HepG2 (cell line): ENCODE measurements around the gene AQP10. TPM values are rescaled to one million over a fixed set of nuclear protein-coding genes. Genes with fewer than 3 reads are reported as not detected.

Experiments used
- ATAC-seq: fragments of 200-7000 bp; cut with Tn5 transposase; 3 replicates; pipeline ENCODE4 v1.9.1; 2020; ENCODE audit warnings: mild to moderate bottlenecking, moderate library complexity
- BruUV-seq: library from RNA; stranded (reverse); fragments of 400-500 nt; replicated peaks from 2 replicates; lab custom pipeline; 2021; lab: Mats Ljungman, UMichigan
- CTCF ChIA-PET: fragments of 300-600 bp; formaldehyde crosslinking; extraction: SDS; loops from one replicate; lab custom pipeline; 2021; ENCODE audit warnings: low total read pairs, inconsistent platforms, low intra/inter-chr PET ratio; lab: Yijun Ruan, JAX
- POLR2A ChIA-PET: fragments of 350-600 bp; sonication (Branson Sonifier 250); formaldehyde crosslinking; loops from one replicate; lab custom pipeline; 2020; ENCODE audit warnings: antibody characterized with exemption, inconsistent platforms; lab: Yijun Ruan, JAX
- DNase-seq: peaks from one replicate; pipeline ENCODE4 v3.0.0-alpha.2; 2015; ENCODE audit warnings: low spot score
- FAIRE-seq: peaks from 3 replicates; lab custom pipeline; 2011; peaks lifted over from hg19 to GRCh38; lab: Jason Lieb, UNC
- H2AFZ ChIP-seq: one replicate; pipeline ENCODE4 v1.6.1; 2011; ENCODE audit warnings: low read length, inconsistent platforms
- H3K27ac ChIP-seq: fragments of 300-600 bp; 3 replicates; pipeline ENCODE4 v1.8.0; 2011; ENCODE audit warnings: mixed run types, mild to moderate bottlenecking, mixed read lengths, low read length, inconsistent platforms; ENCODE audit not compliant: insufficient read depth; ENCODE audit errors: extremely low read length
- H3K27me3 ChIP-seq, 2 experiments: fragments of 200-600 bp in 1 of 2; 2 replicates in 1 of 2; 3 replicates in 1 of 2; pipeline versions ENCODE4 v1.6.0 to v1.8.0; 2011; ENCODE audit warnings: low read length in 2 of 2, mild to moderate bottlenecking in 2 of 2, moderate library complexity in 2 of 2, inconsistent platforms in 1 of 2; ENCODE audit not compliant: insufficient read depth in 2 of 2, control insufficient read depth in 1 of 2
- H3K36me3 ChIP-seq, 2 experiments: fragments of 200-600 bp in 1 of 2; replicated peaks in 1 of 2; 2 replicates in 1 of 2; 3 replicates in 1 of 2; pipeline versions ENCODE4 v1.5.1 to v1.8.0; 2011; ENCODE audit warnings: low read length in 2 of 2, inconsistent platforms in 1 of 2; ENCODE audit not compliant: insufficient read depth in 2 of 2, control insufficient read depth in 1 of 2
- H3K4me1 ChIP-seq: 2 replicates; pipeline ENCODE4 v1.5.1; 2012; ENCODE audit warnings: low read length, inconsistent platforms; ENCODE audit not compliant: insufficient read depth
- H3K4me2 ChIP-seq: 2 replicates; pipeline ENCODE4 v1.6.0; 2011; ENCODE audit warnings: low read depth, low read length, inconsistent platforms
- H3K4me3 ChIP-seq, 3 experiments: fragments of 200-600 bp in 1 of 3; sonication (generic), shearing (Covaris generic) in 1 of 3; replicated peaks in 1 of 3; 2 replicates each; pipeline ENCODE4 v1.5.1; 2011 to 2016; ENCODE audit warnings: low read length in 3 of 3, inconsistent platforms in 2 of 3, low read depth in 2 of 3, mild to moderate bottlenecking in 2 of 3, control low read depth in 1 of 3, mixed read lengths in 1 of 3; ENCODE audit not compliant: insufficient read depth in 1 of 3
- H3K79me2 ChIP-seq: one replicate; pipeline ENCODE4 v1.6.1; 2011; ENCODE audit warnings: low read length, inconsistent platforms; ENCODE audit not compliant: insufficient read depth
- H3K9ac ChIP-seq: 2 replicates; pipeline ENCODE4 v1.6.0; 2011; ENCODE audit warnings: mild to moderate bottlenecking, low read depth, low read length, inconsistent platforms; ENCODE audit not compliant: insufficient read depth
- H3K9me3 ChIP-seq: 2 replicates; pipeline ENCODE4 v1.5.1; 2012; ENCODE audit warnings: mild to moderate bottlenecking, low read length
- H4K20me1 ChIP-seq: 2 replicates; pipeline ENCODE4 v1.6.0; 2011; ENCODE audit warnings: inconsistent platforms, mild to moderate bottlenecking, low read length, moderate library complexity; ENCODE audit not compliant: insufficient read depth
- ELF3 ChIP-seq: IDR thresholded peaks from 2 replicates; pipeline ENCODE4 v1.6.1; 2016; ENCODE audit warnings: missing genetic modification reagents, missing compliant biosample characterization
- KAT8 ChIP-seq: IDR thresholded peaks from 2 replicates; pipeline ENCODE4 v1.6.1; 2016; ENCODE audit warnings: missing genetic modification reagents, missing compliant biosample characterization
- ONECUT2 ChIP-seq: sonication (generic); formaldehyde crosslinking; IDR thresholded peaks from 2 replicates; pipeline ENCODE4 v1.4.0; 2020; ENCODE audit warnings: missing genetic modification reagents
- WIZ ChIP-seq: sonication (generic); formaldehyde crosslinking; IDR thresholded peaks from 2 replicates; pipeline ENCODE4 v1.5.1; 2020; ENCODE audit warnings: mild to moderate bottlenecking, missing genetic modification reagents
- ZBTB42 ChIP-seq: sonication (generic); formaldehyde crosslinking; IDR thresholded peaks from 2 replicates; pipeline ENCODE4 v1.5.0; 2020; ENCODE audit warnings: mild to moderate bottlenecking, missing genetic modification reagents
- ZIK1 ChIP-seq: sonication (generic); formaldehyde crosslinking; IDR thresholded peaks from 2 replicates; pipeline ENCODE4 v1.5.0; 2020; ENCODE audit warnings: mild to moderate bottlenecking, low read depth, missing genetic modification reagents, borderline replicate concordance
- ZNF501 ChIP-seq: sonication (generic); formaldehyde crosslinking; IDR thresholded peaks from 2 replicates; pipeline ENCODE4 v1.5.1; 2020; ENCODE audit warnings: mild to moderate bottlenecking, moderate library complexity, missing genetic modification reagents
- WGBS: methylation state at CpG from one replicate; pipeline ENCODE4 v1.1.6; 2017; ENCODE audit warnings: low lambda C conversion rate; 5-methylcytosine and 5-hydroxymethylcytosine counted together
- in situ Hi-C: cut with HindIII; loops from 2 replicates; pipeline ENCODE4 v1.10.0; 2017; ENCODE audit warnings: low pct_unique_long_range_greater_than_20kb; ENCODE audit not compliant: extremely low pct_ligation_motif_present
- intact Hi-C: fragments of 100-400 bp; cut with micrococcal nuclease; formaldehyde crosslinking; loops from one replicate; pipeline ENCODE4 v1.10.0; 2022; ENCODE audit not compliant: unreplicated experiment
- polyA plus RNA-seq, 8 experiments: library from polyadenylated mRNA; depleted of rRNA in 3 of 8; stranded (reverse) in 7 of 8; unstranded in 1 of 8; fragments of >200 nt; fragmentation: Illumina TruSeq in 4 of 8; extraction: Trizol in 4 of 8; gene quantifications; 2 replicates each; pipeline versions ENCODE4 v1.2.1 to v1.2.3, GENCODE V29; 2011 to 2016; ENCODE audit warnings: low read depth in 4 of 8, missing spikeins in 1 of 8, mixed read lengths in 1 of 8; ENCODE audit not compliant: insufficient read depth in 1 of 8
- total RNA-seq, 5 experiments: library from RNA; depleted of rRNA; stranded (reverse); fragments of >200 nt; fragmentation: Illumina TruSeq; extraction: Trizol; gene quantifications; 2 replicates each; pipeline ENCODE4 v1.2.3, GENCODE V29; 2016; ENCODE audit warnings: low read depth in 1 of 5
- TF ChIP-seq, protein P1 (sequence below), 2 experiments: sonication (generic) in 1 of 2; formaldehyde crosslinking in 1 of 2; IDR thresholded peaks; 2 replicates each; pipeline versions ENCODE4 v1.4.0 to v1.6.1; 2016 to 2020; ENCODE audit warnings: borderline replicate concordance in 1 of 2, low read depth in 1 of 2, mild to moderate bottlenecking in 1 of 2, missing genetic modification reagents in 1 of 2
- TF ChIP-seq, protein P2 (sequence below): sonication (generic); formaldehyde crosslinking; IDR thresholded peaks from 2 replicates; pipeline ENCODE4 v1.5.0; 2020; ENCODE audit warnings: mild to moderate bottlenecking, missing genetic modification reagents, moderate library complexity

The AQP10 gene
- total and polyA plus RNA-seq, 2 of the 13 experiments (the other 11 are each of a cell fraction or from before 2014, with no cell fraction given) = 0.30 TPM; not detected in 1

DNA sequence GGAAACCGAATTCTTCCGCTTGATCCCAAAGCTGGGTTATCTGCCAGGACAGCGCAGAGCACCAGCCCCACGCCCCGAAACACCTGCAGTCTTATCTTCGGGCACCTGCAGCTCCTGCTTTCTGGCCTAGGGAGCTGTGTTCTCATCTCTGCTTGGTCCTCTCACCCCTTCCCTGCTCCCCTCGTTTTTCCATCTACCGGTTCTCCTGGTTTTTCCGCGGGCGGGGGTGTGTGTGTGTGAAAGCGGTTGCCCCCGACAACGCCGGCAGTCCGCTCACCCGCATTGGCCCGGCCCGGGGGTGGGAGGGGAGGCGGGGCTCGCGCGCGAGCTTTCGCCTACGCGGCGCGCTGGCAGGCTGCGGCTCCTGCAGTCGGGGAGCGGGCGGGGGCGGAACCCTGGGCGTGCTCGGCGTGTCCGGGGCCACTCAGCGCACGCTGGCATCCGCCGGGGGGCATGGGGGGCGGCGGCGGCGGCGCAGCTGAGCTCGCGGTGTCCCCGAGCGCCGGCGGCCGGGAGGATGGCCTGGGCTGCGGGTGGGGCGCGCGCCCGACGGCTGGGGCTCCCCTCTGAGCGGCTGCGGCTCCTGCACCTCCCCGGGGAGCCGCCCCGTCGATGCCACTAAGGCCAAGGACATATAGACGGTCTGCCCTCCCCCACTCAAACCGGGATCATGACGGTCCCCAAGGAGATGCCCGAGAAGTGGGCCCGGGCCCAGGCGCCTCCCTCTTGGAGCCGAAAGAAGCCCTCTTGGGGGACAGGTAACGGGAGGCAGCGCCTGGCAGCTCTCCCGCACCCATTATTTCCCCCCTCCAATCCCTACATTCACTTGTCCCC is 7.6 kb downstream of the AQP10 start (continued):
- no peak for TF ChIP-seq ZNF501
- TF ChIP-seq KAT8 (CRISPR knock-in tag) = no peak
- no peak for TF ChIP-seq ELF3 (CRISPR knock-in tag)
- TF ChIP-seq WIZ (CRISPR knock-in tag) = no peak
- TF ChIP-seq, protein P1, sequence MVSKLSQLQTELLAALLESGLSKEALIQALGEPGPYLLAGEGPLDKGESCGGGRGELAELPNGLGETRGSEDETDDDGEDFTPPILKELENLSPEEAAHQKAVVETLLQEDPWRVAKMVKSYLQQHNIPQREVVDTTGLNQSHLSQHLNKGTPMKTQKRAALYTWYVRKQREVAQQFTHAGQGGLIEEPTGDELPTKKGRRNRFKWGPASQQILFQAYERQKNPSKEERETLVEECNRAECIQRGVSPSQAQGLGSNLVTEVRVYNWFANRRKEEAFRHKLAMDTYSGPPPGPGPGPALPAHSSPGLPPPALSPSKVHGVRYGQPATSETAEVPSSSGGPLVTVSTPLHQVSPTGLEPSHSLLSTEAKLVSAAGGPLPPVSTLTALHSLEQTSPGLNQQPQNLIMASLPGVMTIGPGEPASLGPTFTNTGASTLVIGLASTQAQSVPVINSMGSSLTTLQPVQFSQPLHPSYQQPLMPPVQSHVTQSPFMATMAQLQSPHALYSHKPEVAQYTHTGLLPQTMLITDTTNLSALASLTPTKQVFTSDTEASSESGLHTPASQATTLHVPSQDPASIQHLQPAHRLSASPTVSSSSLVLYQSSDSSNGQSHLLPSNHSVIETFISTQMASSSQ (IDR thresholded peaks at IDR 0.05; ENCODE audit: low read depth) = no peak
- TF ChIP-seq, protein P1 (CRISPR knock-in tag; IDR thresholded peaks at IDR 0.05; ENCODE audit: borderline replicate concordance) = no peak
- TF ChIP-seq ZIK1 (CRISPR knock-in tag) = no peak
- no peak for TF ChIP-seq ZBTB42
- TF ChIP-seq, all 625 proteins: peak for 0

DNA sequence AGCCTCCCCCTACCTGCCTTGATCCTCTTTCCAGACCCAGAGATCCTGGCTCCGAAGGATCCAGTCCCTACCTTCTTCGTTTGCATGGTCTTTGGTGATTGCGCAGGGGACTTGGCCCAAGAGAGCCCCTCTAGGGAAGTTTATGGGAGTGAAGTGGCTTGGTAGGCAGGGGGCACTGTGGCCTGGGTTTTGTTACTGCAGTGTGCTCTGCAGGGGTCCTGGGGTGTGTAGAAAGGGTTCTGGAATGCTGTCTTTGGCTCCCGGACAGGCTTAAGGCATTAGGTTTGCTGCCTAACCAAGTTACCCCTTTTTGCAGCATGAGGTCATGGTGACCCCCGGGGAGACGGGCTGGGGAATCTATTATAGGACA is 8.2 kb downstream of the AQP10 start:
- Histone ChIP-seq H3K9ac (no peak overlapping the region), H3K4me1 (peaks cover 40% of the 10 kb centered on the region), H3K4me3 (no peak overlapping the region), H3K9me3 (no peaks in the 10 kb centered on the region), H3K36me3 (peaks cover 4 to 23% of the 10 kb centered on the region in 2 experiments), H3K27ac (no peak overlapping the region), H3K4me2 (no peak overlapping the region), H2AFZ (no peak overlapping the region), H3K27me3 (no peaks in the 10 kb centered on the region), H3K79me2 (peaks cover 9% of the 10 kb centered on the region), H4K20me1 (no peaks in the 10 kb centered on the region)
- in situ Hi-C loops (no loop called here), intact Hi-C loops (no loop called here)
- 98% methylated on average over 3 of the region's 6 CpGs for WGBS
- POLR2A ChIA-PET = no interaction called here
- CTCF ChIA-PET = no interaction called here
- no peak for TF ChIP-seq ONECUT2
- TF ChIP-seq, protein P2, sequence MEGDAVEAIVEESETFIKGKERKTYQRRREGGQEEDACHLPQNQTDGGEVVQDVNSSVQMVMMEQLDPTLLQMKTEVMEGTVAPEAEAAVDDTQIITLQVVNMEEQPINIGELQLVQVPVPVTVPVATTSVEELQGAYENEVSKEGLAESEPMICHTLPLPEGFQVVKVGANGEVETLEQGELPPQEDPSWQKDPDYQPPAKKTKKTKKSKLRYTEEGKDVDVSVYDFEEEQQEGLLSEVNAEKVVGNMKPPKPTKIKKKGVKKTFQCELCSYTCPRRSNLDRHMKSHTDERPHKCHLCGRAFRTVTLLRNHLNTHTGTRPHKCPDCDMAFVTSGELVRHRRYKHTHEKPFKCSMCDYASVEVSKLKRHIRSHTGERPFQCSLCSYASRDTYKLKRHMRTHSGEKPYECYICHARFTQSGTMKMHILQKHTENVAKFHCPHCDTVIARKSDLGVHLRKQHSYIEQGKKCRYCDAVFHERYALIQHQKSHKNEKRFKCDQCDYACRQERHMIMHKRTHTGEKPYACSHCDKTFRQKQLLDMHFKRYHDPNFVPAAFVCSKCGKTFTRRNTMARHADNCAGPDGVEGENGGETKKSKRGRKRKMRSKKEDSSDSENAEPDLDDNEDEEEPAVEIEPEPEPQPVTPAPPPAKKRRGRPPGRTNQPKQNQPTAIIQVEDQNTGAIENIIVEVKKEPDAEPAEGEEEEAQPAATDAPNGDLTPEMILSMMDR (CRISPR knock-in tag) = peak; percentile 29
- DNase-seq (no peak), ATAC-seq (no peak), FAIRE-seq (no peak)
- no TSS peak for BruUV-seq
